ENCODE data around the gene WASHC2C. TPM values are rescaled to one million over a fixed set of nuclear protein-coding genes. Genes with fewer than 3 reads are reported as not detected.
"Not testable (repeated sequence)": the region's sequence is repeated elsewhere in the genome, so short reads cannot be mapped to it uniquely, and the experiment has no call there.

WASHC2C gene
- total RNA-seq, 2 experiments from 2014 or later, result 62.9 to 69.3 TPM

DNA sequence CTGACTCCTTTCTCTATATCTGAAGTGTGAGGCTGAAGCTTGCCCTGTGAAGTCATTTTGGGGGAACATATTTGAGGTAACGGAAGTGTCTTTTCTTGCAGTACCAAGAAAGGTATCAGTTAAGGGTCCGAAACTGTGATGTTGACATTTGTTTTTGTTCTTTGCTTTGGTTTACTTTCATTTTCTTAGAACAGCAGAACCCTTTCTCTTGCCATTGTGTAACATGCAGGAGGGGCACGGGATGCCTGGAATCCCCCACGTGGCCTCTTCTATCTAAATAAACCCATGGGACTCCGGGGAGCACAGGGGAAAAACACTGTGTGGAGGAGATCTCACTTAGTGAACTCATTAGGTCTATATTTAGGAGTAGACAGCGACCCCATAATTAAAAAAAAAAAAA, 34.6 kb downstream of the WASHC2C start:
- H3K4me1 Mint-ChIP-seq (ENCODE audit: low read depth); H3K9me3 ChIP-seq (ENCODE audit: control insufficient read depth in 1 of 2, insufficient read depth in 1 of 2, low read length in 2 of 2); H3K27me3 ChIP-seq (ENCODE audit: control insufficient read depth in 1 of 2, insufficient read depth in 2 of 2, low read length in 2 of 2); H3K27ac Mint-ChIP-seq; intact Hi-C loops (cut with DNase I, micrococcal nuclease); H3K4me3 Mint-ChIP-seq; H3K36me3 ChIP-seq (ENCODE audit: insufficient read depth, low read length); H3K4me3 ChIP-seq (ENCODE audit: low read length); H3K9me3 Mint-ChIP-seq; H3K4me1 ChIP-seq (ENCODE audit: insufficient read depth, low read length); H3K27ac ChIP-seq (ENCODE audit: low read depth in 1 of 2, low read length in 2 of 2); ATAC-seq (ENCODE audit: poor library complexity); H3K27me3 Mint-ChIP-seq; CTCF ChIA-PET; POLR2A ChIA-PET: not testable (repeated sequence)
- DNase-seq, result peak in 1 of 14 experiments; percentile 0
- peaks cover 38% of the 10 kb centered on the region for H3K36me3 Mint-ChIP-seq (ENCODE audit: low read depth)

DNA sequence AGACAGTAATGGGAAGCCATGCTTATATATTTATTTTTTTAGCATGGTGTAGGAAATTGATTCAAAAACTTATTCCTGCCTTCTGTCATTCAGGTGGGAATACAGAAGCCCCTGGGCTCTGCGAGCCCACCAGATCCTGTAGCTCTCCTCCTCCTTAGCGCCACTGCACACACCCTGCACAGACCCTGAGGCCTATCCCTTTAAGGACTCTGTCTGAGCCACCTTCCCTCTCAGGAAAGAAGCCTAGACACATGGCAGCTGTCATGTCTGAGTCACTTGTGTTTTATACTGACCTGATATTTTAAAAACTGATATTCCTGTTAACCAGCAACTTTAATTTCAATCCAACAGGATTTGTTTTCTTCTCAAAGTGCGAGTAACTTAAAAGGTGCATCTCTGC, 36.0 kb downstream of the WASHC2C start:
- H3K4me3 ChIP-seq (ENCODE audit: low read length); H3K4me3 Mint-ChIP-seq; DNase-seq; H3K27me3 Mint-ChIP-seq; H3K4me1 ChIP-seq (ENCODE audit: insufficient read depth, low read length); H3K36me3 ChIP-seq (ENCODE audit: insufficient read depth, low read length); POLR2A ChIA-PET; intact Hi-C loops (cut with DNase I, micrococcal nuclease); ATAC-seq (ENCODE audit: poor library complexity); H3K27ac ChIP-seq (ENCODE audit: low read depth in 1 of 2, low read length in 2 of 2); H3K9me3 ChIP-seq (ENCODE audit: control insufficient read depth in 1 of 2, insufficient read depth in 1 of 2, low read length in 2 of 2); H3K27ac Mint-ChIP-seq; H3K9me3 Mint-ChIP-seq; H3K27me3 ChIP-seq (ENCODE audit: control insufficient read depth in 1 of 2, insufficient read depth in 2 of 2, low read length in 2 of 2); CTCF ChIA-PET; H3K4me1 Mint-ChIP-seq (ENCODE audit: low read depth): not testable (repeated sequence)
- peaks cover 33% of the 10 kb centered on the region for H3K36me3 Mint-ChIP-seq (ENCODE audit: low read depth)

DNA sequence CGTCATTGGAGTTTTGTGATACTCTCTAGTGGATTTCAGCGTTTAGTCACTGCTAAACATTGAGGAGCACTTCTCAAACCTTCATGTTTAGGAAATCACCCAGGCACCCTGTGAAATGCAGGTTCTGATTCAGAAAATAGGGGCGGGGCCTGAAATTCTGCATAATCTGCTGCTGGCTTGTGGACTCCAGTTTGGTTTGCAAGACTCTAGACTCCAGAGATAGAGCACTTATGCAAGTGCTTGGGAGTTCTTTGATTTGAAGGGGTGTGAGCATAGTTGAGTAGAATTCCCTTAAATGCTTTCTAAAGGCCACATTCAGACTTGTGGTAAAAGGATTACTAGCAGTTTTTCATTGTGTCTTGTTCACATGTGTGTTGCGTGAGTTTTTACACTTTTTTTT, 41.3 kb downstream of the WASHC2C start:
- H3K4me3 Mint-ChIP-seq; H3K27ac ChIP-seq (ENCODE audit: low read depth in 1 of 2, low read length in 2 of 2); H3K9me3 Mint-ChIP-seq; H3K4me1 ChIP-seq (ENCODE audit: insufficient read depth, low read length); POLR2A ChIA-PET; H3K27me3 ChIP-seq (ENCODE audit: control insufficient read depth in 1 of 2, insufficient read depth in 2 of 2, low read length in 2 of 2); H3K9me3 ChIP-seq (ENCODE audit: control insufficient read depth in 1 of 2, insufficient read depth in 1 of 2, low read length in 2 of 2); CTCF ChIA-PET; H3K4me3 ChIP-seq (ENCODE audit: low read length); H3K27ac Mint-ChIP-seq; ATAC-seq (ENCODE audit: poor library complexity); H3K4me1 Mint-ChIP-seq (ENCODE audit: low read depth); H3K27me3 Mint-ChIP-seq; DNase-seq; H3K36me3 ChIP-seq (ENCODE audit: insufficient read depth, low read length); intact Hi-C loops (cut with DNase I, micrococcal nuclease): not testable (repeated sequence)
- H3K36me3 Mint-ChIP-seq (ENCODE audit: low read depth), result peaks cover 40% of the 10 kb centered on the region

DNA sequence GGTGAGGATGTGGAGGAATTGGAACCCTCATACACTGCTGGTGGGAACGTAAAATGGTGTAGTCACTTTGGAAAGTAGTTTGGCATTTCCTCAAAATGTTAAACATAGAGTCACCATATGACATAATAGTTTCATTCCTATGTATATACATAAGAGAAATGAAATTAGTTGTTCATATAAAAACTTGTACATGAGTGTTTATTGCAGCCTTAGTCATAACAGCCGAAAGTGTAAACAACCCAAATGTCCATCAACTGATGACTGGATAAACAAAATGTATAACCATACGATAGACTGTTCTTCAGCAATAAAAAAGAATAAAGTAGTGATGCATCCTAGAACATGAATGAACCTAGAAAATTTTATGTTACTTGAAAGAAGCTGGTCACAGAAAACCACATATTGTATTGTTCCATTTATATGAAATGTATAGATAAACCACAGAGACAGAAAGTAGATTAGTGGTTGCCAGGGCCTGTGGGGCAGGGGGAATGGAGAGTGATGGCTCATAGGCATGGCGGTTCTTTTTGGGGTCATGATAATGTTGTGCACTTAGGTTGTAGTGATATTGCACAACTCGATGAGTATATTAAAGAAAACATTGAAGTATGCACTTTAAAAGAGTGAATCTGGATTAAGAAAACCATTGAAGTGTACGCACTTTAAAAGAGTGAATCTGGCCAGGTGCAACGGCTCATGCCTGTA, 44.8 kb downstream of the WASHC2C start:
- H3K4me1 Mint-ChIP-seq (ENCODE audit: low read depth); intact Hi-C loops (cut with DNase I, micrococcal nuclease); H3K4me3 ChIP-seq (ENCODE audit: low read length); H3K9me3 Mint-ChIP-seq; H3K9me3 ChIP-seq (ENCODE audit: control insufficient read depth in 1 of 2, insufficient read depth in 1 of 2, low read length in 2 of 2); POLR2A ChIA-PET; ATAC-seq (ENCODE audit: poor library complexity); CTCF ChIA-PET; H3K36me3 ChIP-seq (ENCODE audit: insufficient read depth, low read length); H3K27ac Mint-ChIP-seq; H3K27me3 ChIP-seq (ENCODE audit: control insufficient read depth in 1 of 2, insufficient read depth in 2 of 2, low read length in 2 of 2); DNase-seq; H3K4me1 ChIP-seq (ENCODE audit: insufficient read depth, low read length); H3K27ac ChIP-seq (ENCODE audit: low read depth in 1 of 2, low read length in 2 of 2); H3K4me3 Mint-ChIP-seq; H3K27me3 Mint-ChIP-seq: not testable (repeated sequence)
- H3K36me3 Mint-ChIP-seq (ENCODE audit: low read depth), result peaks cover 44% of the 10 kb centered on the region

DNA sequence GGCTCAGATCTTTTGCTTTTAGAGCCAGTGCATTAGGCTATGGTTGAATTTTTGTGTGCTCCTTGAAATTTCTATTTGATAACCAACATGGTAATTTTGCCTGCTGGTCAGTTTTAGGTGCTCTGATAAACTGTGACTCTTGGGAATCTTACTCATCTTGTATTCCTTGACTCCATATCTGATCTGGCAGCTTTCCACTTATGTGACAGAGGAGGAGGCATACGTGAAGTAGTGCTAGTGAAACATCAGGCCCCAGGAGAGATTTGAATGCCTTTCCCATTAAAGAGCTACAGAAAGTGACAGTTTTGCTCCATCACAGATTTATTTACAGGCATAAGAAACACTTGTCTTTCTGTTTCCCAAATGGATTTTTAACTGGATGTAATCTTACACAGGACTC, 59.2 kb downstream of the WASHC2C start:
- H3K4me1 ChIP-seq (ENCODE audit: insufficient read depth, low read length); DNase-seq; H3K4me1 Mint-ChIP-seq (ENCODE audit: low read depth); H3K4me3 Mint-ChIP-seq; H3K27ac Mint-ChIP-seq; H3K4me3 ChIP-seq (ENCODE audit: low read length); intact Hi-C loops (cut with DNase I, micrococcal nuclease); CTCF ChIA-PET; POLR2A ChIA-PET; H3K27me3 Mint-ChIP-seq; H3K27me3 ChIP-seq (ENCODE audit: control insufficient read depth in 1 of 2, insufficient read depth in 2 of 2, low read length in 2 of 2); H3K9me3 ChIP-seq (ENCODE audit: control insufficient read depth in 1 of 2, insufficient read depth in 1 of 2, low read length in 2 of 2); ATAC-seq (ENCODE audit: poor library complexity); H3K9me3 Mint-ChIP-seq; H3K27ac ChIP-seq (ENCODE audit: low read depth in 1 of 2, low read length in 2 of 2): not testable (repeated sequence)
- peaks cover 20% of the 10 kb centered on the region for H3K36me3 ChIP-seq (ENCODE audit: insufficient read depth, low read length)
- peaks cover 66% of the 10 kb centered on the region for H3K36me3 Mint-ChIP-seq (ENCODE audit: low read depth)

DNA sequence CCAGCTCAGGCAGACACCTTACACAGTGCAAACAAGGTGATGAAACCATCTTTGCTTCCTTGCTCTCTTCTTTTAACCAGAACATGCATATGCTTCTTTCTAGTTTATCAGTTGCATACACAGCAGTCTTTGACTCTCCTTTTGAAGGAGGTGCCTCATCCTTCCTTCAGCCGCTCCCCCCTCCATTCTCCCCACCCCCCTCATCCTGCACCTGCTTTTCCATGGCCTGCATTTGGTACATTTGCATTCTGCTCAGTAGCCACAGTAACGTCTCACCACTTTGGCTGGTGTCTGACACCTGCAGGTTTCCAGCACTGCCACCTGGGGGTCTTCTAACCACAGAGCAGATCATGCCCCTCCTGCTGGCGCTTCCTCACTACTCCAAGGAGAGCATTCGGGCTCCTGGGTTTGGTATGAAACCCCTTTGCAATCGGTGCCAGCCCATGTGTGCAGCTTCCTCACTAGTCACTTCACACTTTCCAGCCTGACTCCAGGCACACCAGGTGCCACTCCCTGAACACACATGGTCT, 60.2 kb downstream of the WASHC2C start:
- H3K4me3 ChIP-seq (ENCODE audit: low read length); CTCF ChIA-PET; H3K27me3 ChIP-seq (ENCODE audit: control insufficient read depth in 1 of 2, insufficient read depth in 2 of 2, low read length in 2 of 2); H3K4me1 Mint-ChIP-seq (ENCODE audit: low read depth); H3K9me3 ChIP-seq (ENCODE audit: control insufficient read depth in 1 of 2, insufficient read depth in 1 of 2, low read length in 2 of 2); intact Hi-C loops (cut with DNase I, micrococcal nuclease); POLR2A ChIA-PET; H3K4me1 ChIP-seq (ENCODE audit: insufficient read depth, low read length); H3K9me3 Mint-ChIP-seq; ATAC-seq (ENCODE audit: poor library complexity); H3K27me3 Mint-ChIP-seq; DNase-seq; H3K27ac ChIP-seq (ENCODE audit: low read depth in 1 of 2, low read length in 2 of 2); H3K4me3 Mint-ChIP-seq: not testable (repeated sequence)
- Mint-ChIP-seq H3K36me3 (ENCODE audit: low read depth) (peaks cover 77% of the 10 kb centered on the region), H3K27ac (peak overlapping the region; percentile 35)
- H3K36me3 ChIP-seq (ENCODE audit: insufficient read depth, low read length), result peaks cover 27% of the 10 kb centered on the region

DNA sequence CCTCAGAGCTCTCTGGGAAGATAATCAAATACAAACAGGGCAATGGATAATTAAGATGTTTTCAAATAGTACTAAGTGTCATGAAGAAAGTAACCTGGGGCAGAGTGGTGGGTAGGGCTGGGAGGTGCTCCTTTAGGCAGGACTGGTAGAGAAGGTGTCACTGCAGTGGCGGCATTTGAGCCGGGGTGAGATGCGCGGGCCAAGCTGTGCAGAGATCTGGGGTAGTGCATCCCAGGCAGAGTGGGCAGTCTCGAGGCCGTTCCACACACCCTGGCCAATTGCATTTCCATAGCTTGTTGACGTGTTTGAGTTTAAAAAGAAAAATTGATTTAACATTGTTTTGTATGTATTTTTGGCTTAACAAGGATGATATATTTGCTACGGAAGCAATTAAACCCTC, 62.9 kb downstream of the WASHC2C start:
- peaks cover 24% of the 10 kb centered on the region for H3K36me3 ChIP-seq (ENCODE audit: insufficient read depth, low read length)
- H3K4me3 ChIP-seq (ENCODE audit: low read length); H3K4me3 Mint-ChIP-seq; ATAC-seq (ENCODE audit: poor library complexity); H3K27me3 ChIP-seq (ENCODE audit: control insufficient read depth in 1 of 2, insufficient read depth in 2 of 2, low read length in 2 of 2); H3K27ac Mint-ChIP-seq; DNase-seq; H3K4me1 ChIP-seq (ENCODE audit: insufficient read depth, low read length); H3K9me3 Mint-ChIP-seq; POLR2A ChIA-PET; intact Hi-C loops (cut with DNase I, micrococcal nuclease); CTCF ChIA-PET; H3K27ac ChIP-seq (ENCODE audit: low read depth in 1 of 2, low read length in 2 of 2); H3K27me3 Mint-ChIP-seq; H3K9me3 ChIP-seq (ENCODE audit: control insufficient read depth in 1 of 2, insufficient read depth in 1 of 2, low read length in 2 of 2); H3K4me1 Mint-ChIP-seq (ENCODE audit: low read depth): not testable (repeated sequence)
- peaks cover 86% of the 10 kb centered on the region for H3K36me3 Mint-ChIP-seq (ENCODE audit: low read depth)

Measured in CD4-positive, alpha-beta T cell (primary cell).